Transverse colon (tissue), 4 donors: ENCODE results near the gene TBC1D17. TPM values are rescaled to one million over a fixed set of nuclear protein-coding genes. Genes with fewer than 3 reads are reported as not detected.

Source experiments
- DNase-seq: peaks from one replicate; pipeline ENCODE4 v3.0.0-alpha.2; 2019
- H3K27ac ChIP-seq, 4 donors: fragments of 200-600 bp; sonication (generic); 2 replicates each; pipeline ENCODE4 v1.5.1; 2016 to 2018; ENCODE audit warnings: inconsistent platforms in 4 of 4
- H3K27me3 ChIP-seq: fragments of 200-600 bp; sonication (generic); 2 replicates; pipeline ENCODE4 v1.5.1; 2017; ENCODE audit warnings: inconsistent platforms
- H3K36me3 ChIP-seq, 4 donors: fragments of 200-600 bp; sonication (generic); 2 replicates each; pipeline ENCODE4 v1.5.1; 2017 to 2019; ENCODE audit warnings: inconsistent platforms in 4 of 4
- H3K4me1 ChIP-seq, 4 donors: fragments of 200-600 bp; sonication (generic); 2 replicates each; pipeline ENCODE4 v1.5.1; 2017 to 2020; ENCODE audit warnings: inconsistent platforms in 4 of 4
- H3K4me3 ChIP-seq, 4 donors: fragments of 200-600 bp; sonication (generic); 1 replicate in 1 of 4; 2 replicates in 3 of 4; pipeline versions ENCODE4 v1.5.1 to v1.6.1; 2017 to 2019; ENCODE audit warnings: inconsistent platforms in 4 of 4
- H3K9me3 ChIP-seq, 2 donors: fragments of 200-600 bp; sonication (generic); 2 replicates each; pipeline ENCODE4 v1.5.1; 2017 to 2019; ENCODE audit warnings: inconsistent platforms in 2 of 2
- CTCF ChIP-seq, 5 experiments: fragments of 200-600 bp in 3 of 5; fragments of 450-650 bp in 2 of 5; sonication (generic) in 3 of 5; IDR thresholded peaks; 1 replicate in 2 of 5; 2 replicates in 3 of 5; pipeline ENCODE4 v1.5.1; 2016 to 2017; ENCODE audit warnings: antibody characterized with exemption in 5 of 5, inconsistent platforms in 3 of 5, mild to moderate bottlenecking in 2 of 5, moderate library complexity in 1 of 5
- EP300 ChIP-seq: sonication (generic); formaldehyde crosslinking; IDR thresholded peaks from one replicate; pipeline ENCODE4 v1.6.1; 2017; ENCODE audit warnings: antibody characterized with exemption, low read depth
- POLR2A ChIP-seq: fragments of 450-650 bp; IDR thresholded peaks from one replicate; pipeline ENCODE4 v1.6.1; 2016; ENCODE audit warnings: antibody characterized with exemption, mild to moderate bottlenecking, moderate library complexity
- POLR2AphosphoS5 ChIP-seq, 3 donors: sonication (generic); formaldehyde crosslinking; IDR thresholded peaks; one replicate each; pipeline ENCODE4 v1.6.1; 2016; ENCODE audit warnings: antibody characterized with exemption in 3 of 3
- WGBS, 2 donors: methylation state at CpG; one replicate each; pipeline ENCODE4 v1.1.5; 2018; ENCODE audit warnings: low coverage in 1 of 2; 5-methylcytosine and 5-hydroxymethylcytosine counted together
- in situ Hi-C, 4 donors: fragments of 200-750 bp; cut with MboI; loops; one replicate each; pipeline versions ENCODE4 v1.15.0 to v1.15.1; 2017; ENCODE audit warnings: low sequenced_read_pairs in 3 of 4, low pct_ligation_motif_present in 1 of 4, low pct_unique_long_range_greater_than_20kb in 1 of 4
- intact Hi-C: fragments of 100-400 bp; cut with DNase I; formaldehyde crosslinking; loops from one replicate; pipeline ENCODE4 v1.15.1; 2023; ENCODE audit warnings: low total_unique reads
- total RNA-seq, 4 donors: library from RNA; depleted of rRNA; stranded (reverse); fragments of >200 nt; gene quantifications; one replicate each; pipeline ENCODE4 v1.1.0, GENCODE V29; 2016

The TBC1D17 gene
- total RNA-seq, 4 donors from 2014 or later = 26.4 to 80.8 (median 47.9) TPM

GRCh38 chr19:49872245-49873128, 5.0 kb upstream of the TBC1D17 start:
- no peak for TF ChIP-seq POLR2A
- TF ChIP-seq CTCF (IDR thresholded peaks at IDR 0.05) = no peak
- TF ChIP-seq POLR2AphosphoS5 (IDR thresholded peaks at IDR 0.05) = no peak
- no peak for TF ChIP-seq EP300
- intact Hi-C loops (no loop called here), in situ Hi-C loops (loop anchor here in 1 of 4 donors (25.0 kb wide), 1 partner anchor 385 kb away; the partner anchor contains the start of genes RPL13A and RPS11)
- no peak for DNase-seq
- H3K4me1 ChIP-seq = peaks cover 19 to 40% (median 32%) of the 10 kb centered on the region in 4 donors
- WGBS, 2 donors = 60 to 88% methylated on average over 1 to 27 of the region's 27 CpGs
- no peak overlapping the region for H3K27ac ChIP-seq
- no peaks in the 10 kb centered on the region for H3K9me3 ChIP-seq
- no peaks in the 10 kb centered on the region for H3K36me3 ChIP-seq
- H3K27me3 ChIP-seq = no peaks in the 10 kb centered on the region
- H3K4me3 ChIP-seq = no peak overlapping the region

- in situ Hi-C loops (loop anchor here in 1 of 4 donors (25.0 kb wide), 1 partner anchor 386 kb away; the partner anchor contains the start of genes RPL13A and RPS11), intact Hi-C loops (no loop called here)
- TF ChIP-seq CTCF (IDR thresholded peaks at IDR 0.05) (no peak), EP300 (no peak), POLR2AphosphoS5 (IDR thresholded peaks at IDR 0.05) (no peak)
- Histone ChIP-seq H3K4me1 (peaks cover 19 to 39% (median 32%) of the 10 kb centered on the region in 4 donors), H3K36me3 (no peaks in the 10 kb centered on the region), H3K4me3 (no peak overlapping the region), H3K27ac (no peak overlapping the region), H3K27me3 (no peaks in the 10 kb centered on the region), H3K9me3 (no peaks in the 10 kb centered on the region)
- no peak for DNase-seq
- 88% methylated on average over 12 of the region's 29 CpGs; no CpG with 5 or more reads in 1 of the 2 donors for WGBS, 2 donors
Observed at GRCh38 chr19:49873129-49873521, 4.4 kb upstream of the TBC1D17 start.

GRCh38 chr19:49873834-49874233, 3.7 kb upstream of the TBC1D17 start:
- Histone ChIP-seq H3K9me3 (no peaks in the 10 kb centered on the region), H3K36me3 (no peaks in the 10 kb centered on the region), H3K4me1 (peaks cover 22 to 38% (median 31%) of the 10 kb centered on the region in 4 donors), H3K27me3 (no peaks in the 10 kb centered on the region), H3K27ac (no peak overlapping the region), H3K4me3 (no peak overlapping the region)
- intact Hi-C loops (no loop called here), in situ Hi-C loops (loop anchor here in 1 of 4 donors (25.0 kb wide), 1 partner anchor 387 kb away; the partner anchor contains the start of genes RPL13A and RPS11)
- WGBS, 2 donors = 93% methylated on average over 10 of the region's 10 CpGs; no CpG with 5 or more reads in 1 of the 2 donors
- TF ChIP-seq POLR2A (no peak), CTCF (IDR thresholded peaks at IDR 0.05) (no peak), POLR2AphosphoS5 (IDR thresholded peaks at IDR 0.05) (no peak), EP300 (no peak)
- no peak for DNase-seq

GRCh38 chr19:49874503-49875157, 2.9 kb upstream of the TBC1D17 start:
- DNase-seq = no peak
- TF ChIP-seq EP300 (no peak), CTCF (IDR thresholded peaks at IDR 0.05) (no peak), POLR2AphosphoS5 (IDR thresholded peaks at IDR 0.05) (no peak), POLR2A (no peak)
- Histone ChIP-seq H3K9me3 (no peaks in the 10 kb centered on the region), H3K27me3 (no peaks in the 10 kb centered on the region), H3K27ac (peak overlapping the region in 1 of 4 donors; percentile 98), H3K36me3 (no peaks in the 10 kb centered on the region), H3K4me3 (no peak overlapping the region), H3K4me1 (peaks cover 20 to 36% (median 29%) of the 10 kb centered on the region in 4 donors)
- intact Hi-C loops = no loop called here
- 87% methylated on average over 11 of the region's 11 CpGs; no CpG with 5 or more reads in 1 of the 2 donors for WGBS, 2 donors
- in situ Hi-C loops = loop anchor here in 1 of 4 donors (25.0 kb wide), 1 partner anchor 387 kb away; the partner anchor contains the start of genes RPL13A and RPS11
